A673 (cell line): ENCODE results near the gene SLC41A3. TPM values are rescaled to one million over a fixed set of nuclear protein-coding genes. Genes with fewer than 3 reads are reported as not detected.

Source experiments
- BruUV-seq: library from RNA; stranded (reverse); fragments of 400-500 nt; replicated peaks from 2 replicates; lab custom pipeline; 2021; lab: Mats Ljungman, UMichigan
- CTCF ChIA-PET: fragments of 300-600 bp; sonication (Branson Sonifier 250); formaldehyde crosslinking; loops from one replicate; lab custom pipeline; 2022; ENCODE audit warnings: antibody characterized with exemption; lab: Charles Lee
- POLR2A ChIA-PET: fragments of 300-600 bp; sonication (Branson Sonifier 250); formaldehyde crosslinking; loops from one replicate; lab custom pipeline; 2022; ENCODE audit warnings: antibody characterized with exemption; ENCODE audit not compliant: low non-redundant PET; lab: Charles Lee
- DNase-seq: peaks from one replicate; pipeline ENCODE4 v3.0.0-alpha.2; 2015; ENCODE audit warnings: low spot score
- H3K27ac ChIP-seq: fragments of 200-600 bp; sonication (generic); 2 replicates; pipeline ENCODE4 v1.5.1; 2016; ENCODE audit warnings: mixed run types, low read depth, mild to moderate bottlenecking, mixed read lengths, antibody characterized with exemption, low read length; ENCODE audit not compliant: poor library complexity, severe bottlenecking
- H3K27me3 ChIP-seq: fragments of 200-600 bp; sonication (generic); replicated peaks from 2 replicates; pipeline ENCODE4 v1.6.1; 2017; ENCODE audit warnings: mixed run types, low read depth, mild to moderate bottlenecking, mixed read lengths, antibody characterized with exemption, low read length; ENCODE audit not compliant: insufficient read depth, poor library complexity
- H3K36me3 ChIP-seq: fragments of 200-600 bp; sonication (generic); 2 replicates; pipeline ENCODE4 v1.6.1; 2016; ENCODE audit warnings: mixed run types, mild to moderate bottlenecking, mixed read lengths, antibody characterized with exemption, low read length; ENCODE audit not compliant: insufficient read depth, poor library complexity, severe bottlenecking
- H3K4me1 ChIP-seq: fragments of 200-600 bp; sonication (generic); 2 replicates; pipeline ENCODE4 v1.6.1; 2017; ENCODE audit warnings: mixed run types, mild to moderate bottlenecking, mixed read lengths, antibody characterized with exemption, low read length; ENCODE audit not compliant: insufficient read depth, poor library complexity, severe bottlenecking
- H3K4me3 ChIP-seq: fragments of 200-600 bp; sonication (generic); 2 replicates; pipeline ENCODE4 v1.5.1; 2016; ENCODE audit warnings: low read depth, mixed run types, mild to moderate bottlenecking, mixed read lengths, low read length; ENCODE audit not compliant: poor library complexity, severe bottlenecking
- H3K9me3 ChIP-seq: fragments of 200-600 bp; sonication (generic); 2 replicates; pipeline ENCODE4 v1.6.1; 2016; ENCODE audit warnings: mixed run types, low read depth, mild to moderate bottlenecking, mixed read lengths, antibody characterized with exemption, low read length; ENCODE audit not compliant: poor library complexity, severe bottlenecking
- CTCF ChIP-seq: fragments of 300-800, 200-600 bp; sonication (generic); conservative IDR thresholded peaks from 2 replicates; pipeline ENCODE4 v1.5.1; 2017; ENCODE audit warnings: low read depth, mild to moderate bottlenecking, antibody characterized with exemption, low read length, moderate library complexity, mixed read lengths
- EZH2 ChIP-seq: fragments of 200-600 bp; sonication (generic); IDR thresholded peaks from 2 replicates; pipeline ENCODE4 v1.6.1; 2017; ENCODE audit warnings: borderline replicate concordance, low read depth, mild to moderate bottlenecking, mixed read lengths, antibody characterized with exemption, low read length; ENCODE audit not compliant: poor library complexity, severe bottlenecking
- intact Hi-C: fragments of 100-400 bp; cut with micrococcal nuclease; formaldehyde crosslinking; loops from one replicate; pipeline ENCODE4 v1.10.0; 2022; ENCODE audit not compliant: unreplicated experiment
- total RNA-seq: library from RNA; stranded (reverse); gene quantifications from 2 replicates; pipeline ENCODE4 v1.2.3, GENCODE V29; 2021

SLC41A3 gene
- total RNA-seq, 1 experiment from 2014 or later, result 56.5 TPM

- Histone ChIP-seq H3K36me3 (no peaks in the 10 kb centered on the region), H3K27me3 (no peaks in the 10 kb centered on the region), H3K4me3 (no peak overlapping the region), H3K4me1 (no peaks in the 10 kb centered on the region), H3K9me3 (no peaks in the 10 kb centered on the region), H3K27ac (no peak overlapping the region)
- CTCF ChIA-PET, result no interaction called here
- no peak for DNase-seq
- POLR2A ChIA-PET, result no interaction called here
- intact Hi-C loops, result no loop called here
- BruUV-seq, result no TSS peak
- TF ChIP-seq CTCF (no peak), EZH2 (no peak)
These were observed 32.2 kb downstream of the SLC41A3 start for GRCh38 chr3:126051741-126052140.

- TF ChIP-seq EZH2 (no peak), CTCF (no peak)
- ChIA-PET CTCF (no interaction called here), POLR2A (no interaction called here)
- no peaks in the 10 kb centered on the region for H3K9me3 ChIP-seq
- no TSS peak for BruUV-seq
- H3K27me3 ChIP-seq, result no peaks in the 10 kb centered on the region
- H3K36me3 ChIP-seq, result no peaks in the 10 kb centered on the region
- H3K4me3 ChIP-seq, result no peak overlapping the region
- intact Hi-C loops, result no loop called here
- H3K4me1 ChIP-seq, result no peaks in the 10 kb centered on the region
- no peak overlapping the region for H3K27ac ChIP-seq
- no peak for DNase-seq
These were observed 32.7 kb downstream of the SLC41A3 start for GRCh38 chr3:126051234-126051633.

GRCh38 chr3:126050626-126051025 is 33.3 kb downstream of the SLC41A3 start:
- H3K27ac ChIP-seq, result no peak overlapping the region
- ChIA-PET CTCF (no interaction called here), POLR2A (no interaction called here)
- H3K27me3 ChIP-seq, result no peaks in the 10 kb centered on the region
- DNase-seq, result no peak
- no peaks in the 10 kb centered on the region for H3K36me3 ChIP-seq
- H3K9me3 ChIP-seq, result no peaks in the 10 kb centered on the region
- intact Hi-C loops, result no loop called here
- no TSS peak for BruUV-seq
- TF ChIP-seq CTCF (no peak), EZH2 (no peak)
- no peaks in the 10 kb centered on the region for H3K4me1 ChIP-seq
- no peak overlapping the region for H3K4me3 ChIP-seq
